Body of pancreas (tissue), 4 donors: ENCODE data around the gene DNA2. TPM values are rescaled to one million over a fixed set of nuclear protein-coding genes. Genes with fewer than 3 reads are reported as not detected.

ENCODE experiments used
- ATAC-seq: fragments of 150-250 bp; one replicate; pipeline ENCODE4 v1.9.1; 2016
- DNase-seq, 4 donors: peaks; one replicate each; pipeline ENCODE4 v3.0.0-alpha.2; 2019
- H3K27ac ChIP-seq, 4 donors: fragments of 200-600 bp; sonication (generic); 1 replicate in 3 of 4; 2 replicates in 1 of 4; pipeline versions ENCODE4 v1.5.1 to v1.6.1; 2016 to 2019; ENCODE audit warnings: mild to moderate bottlenecking in 1 of 4, mixed read lengths in 1 of 4, moderate library complexity in 1 of 4
- H3K27me3 ChIP-seq, 2 donors: fragments of 200-600 bp; sonication (generic); one replicate each; pipeline ENCODE4 v1.6.0; 2016; ENCODE audit warnings: mild to moderate bottlenecking in 1 of 2
- H3K36me3 ChIP-seq, 2 donors: fragments of 200-600 bp; sonication (generic); replicated peaks in 1 of 2; 2 replicates each; pipeline ENCODE4 v1.5.1; 2016; ENCODE audit warnings: low read depth in 2 of 2; ENCODE audit not compliant: insufficient read depth in 1 of 2
- H3K4me1 ChIP-seq: fragments of 200-600 bp; sonication (generic); one replicate; pipeline ENCODE4 v1.6.0; 2016
- H3K4me3 ChIP-seq, 2 donors: fragments of 200-600 bp; sonication (generic); 1 replicate in 1 of 2; 2 replicates in 1 of 2; pipeline ENCODE4 v1.5.1; 2016 to 2019
- H3K9me3 ChIP-seq, 3 donors: fragments of 200-600 bp; sonication (generic); 1 replicate in 2 of 3; 2 replicates in 1 of 3; pipeline ENCODE4 v1.5.1; 2016
- CTCF ChIP-seq, 7 experiments: fragments of 450-650 bp in 4 of 7; fragments of 200-600 bp in 3 of 7; sonication (generic) in 3 of 7; IDR thresholded peaks; one replicate each; pipeline ENCODE4 v1.5.1; 2016 to 2019; ENCODE audit warnings: antibody characterized with exemption in 7 of 7
- POLR2A ChIP-seq, 3 donors: fragments of 450-650 bp; IDR thresholded peaks; one replicate each; pipeline ENCODE4 v1.6.1; 2016; ENCODE audit warnings: antibody characterized with exemption in 3 of 3, mild to moderate bottlenecking in 2 of 3
- WGBS, 2 donors: methylation state at CpG; one replicate each; pipeline ENCODE4 v1.1.5; 2017; 5-methylcytosine and 5-hydroxymethylcytosine counted together
- intact Hi-C: fragments of 100-400 bp; cut with DNase I; formaldehyde crosslinking; loops from one replicate; pipeline ENCODE4 v1.15.1; 2023
- total RNA-seq, 2 donors: library from RNA; depleted of rRNA; stranded (reverse); fragments of >200 nt; gene quantifications; one replicate each; pipeline ENCODE4 v1.1.0, GENCODE V29; 2016

DNA2 gene
- total RNA-seq, 2 donors from 2014 or later, result 0.66 to 2.3 TPM

DNA sequence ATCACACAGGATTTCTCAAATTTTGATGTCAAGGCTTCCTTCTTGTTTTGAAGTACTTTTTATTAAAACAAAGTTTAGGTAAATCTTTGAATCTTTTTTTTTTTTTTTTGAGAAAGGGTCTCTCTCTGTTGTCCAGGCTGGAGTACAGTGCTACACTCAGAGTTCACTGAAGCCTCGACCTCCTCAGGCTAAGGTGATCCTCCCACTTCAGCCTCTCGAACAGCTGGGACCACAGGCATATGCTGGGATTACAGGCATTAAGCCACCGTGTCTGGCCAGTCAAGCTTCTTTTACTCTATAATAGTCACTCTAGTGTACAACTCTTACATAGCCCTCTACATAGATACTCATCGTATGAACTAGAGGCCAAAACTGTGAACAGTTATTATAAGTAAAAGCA lies 68.1 kb downstream of the DNA2 start:
- ATAC-seq (no peak), DNase-seq (no peak)
- 84% methylated on average over 4 of the region's 4 CpGs for WGBS, 2 donors
- Histone ChIP-seq H3K27me3 (no peaks in the 10 kb centered on the region), H3K4me1 (peaks cover 13% of the 10 kb centered on the region), H3K36me3 (no peaks in the 10 kb centered on the region), H3K4me3 (no peak overlapping the region), H3K9me3 (no peaks in the 10 kb centered on the region), H3K27ac (no peak overlapping the region)
- intact Hi-C loops, result no loop called here
- TF ChIP-seq CTCF (IDR thresholded peaks at IDR 0.05), result no peak
- no peak for TF ChIP-seq POLR2A (IDR thresholded peaks at IDR 0.05)

- no peak for DNase-seq
- Histone ChIP-seq H3K9me3 (no peaks in the 10 kb centered on the region), H3K4me3 (no peak overlapping the region), H3K36me3 (no peaks in the 10 kb centered on the region), H3K27me3 (no peaks in the 10 kb centered on the region), H3K27ac (no peak overlapping the region), H3K4me1 (peaks cover 7% of the 10 kb centered on the region)
- no peak for ATAC-seq
- 20 to 28% methylated on average over 1 of the region's 1 CpG for WGBS, 2 donors
- no peak for TF ChIP-seq POLR2A (IDR thresholded peaks at IDR 0.05)
- no peak for TF ChIP-seq CTCF (IDR thresholded peaks at IDR 0.05)
- intact Hi-C loops, result no loop called here
Observed at GRCh38 chr10:68402276-68402675, 69.5 kb downstream of the DNA2 start.

DNA sequence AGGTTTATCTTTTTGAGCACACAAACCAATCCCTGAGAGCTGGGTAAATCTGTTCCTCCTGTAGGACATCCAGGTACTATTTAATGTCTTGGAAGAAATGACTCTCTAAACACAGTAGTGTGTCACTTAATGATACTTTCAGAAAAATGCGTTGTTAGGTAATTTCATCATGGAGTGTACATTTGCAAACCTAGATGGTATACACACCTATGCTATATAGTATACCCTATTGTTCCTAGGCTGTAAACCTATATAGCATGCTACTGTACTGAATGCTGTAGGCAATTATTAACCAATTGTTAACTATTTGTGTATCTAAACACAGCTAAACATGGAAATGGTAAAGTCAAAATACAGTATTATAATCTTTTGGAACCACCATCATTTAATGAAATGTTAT lies 74.8 kb downstream of the DNA2 start:
- no peak for DNase-seq
- H3K9me3 ChIP-seq, result no peaks in the 10 kb centered on the region
- H3K27me3 ChIP-seq, result no peaks in the 10 kb centered on the region
- intact Hi-C loops, result no loop called here
- ATAC-seq, result no peak
- TF ChIP-seq POLR2A (IDR thresholded peaks at IDR 0.05), result no peak
- TF ChIP-seq CTCF (IDR thresholded peaks at IDR 0.05), result no peak
- WGBS, 2 donors, result 82 to 100% methylated on average over 1 of the region's 1 CpG
- H3K4me1 ChIP-seq, result no peaks in the 10 kb centered on the region
- peaks cover 4 to 10% of the 10 kb centered on the region in 2 donors for H3K36me3 ChIP-seq
- H3K4me3 ChIP-seq, result no peak overlapping the region
- H3K27ac ChIP-seq, result no peak overlapping the region

- 80 to 85% methylated on average over 2 of the region's 2 CpGs for WGBS, 2 donors
- Histone ChIP-seq H3K27me3 (no peaks in the 10 kb centered on the region), H3K9me3 (no peaks in the 10 kb centered on the region), H3K36me3 (peaks cover 3 to 27% of the 10 kb centered on the region in 2 donors), H3K27ac (no peak overlapping the region), H3K4me1 (no peaks in the 10 kb centered on the region), H3K4me3 (no peak overlapping the region)
- intact Hi-C loops, result no loop called here
- ATAC-seq (no peak), DNase-seq (no peak)
- TF ChIP-seq POLR2A (IDR thresholded peaks at IDR 0.05), result no peak
- TF ChIP-seq CTCF (IDR thresholded peaks at IDR 0.05), result no peak
Observed at GRCh38 chr10:68385740-68386139, 86.0 kb downstream of the DNA2 start.

GRCh38 chr10:68371604-68372003 lies 100.2 kb downstream of the DNA2 start:
- peaks cover 0 to 3% (median 0%) of the 10 kb centered on the region in 3 donors for H3K9me3 ChIP-seq
- H3K27me3 ChIP-seq, result no peaks in the 10 kb centered on the region
- intact Hi-C loops, result no loop called here
- H3K27ac ChIP-seq, result no peak overlapping the region
- H3K4me1 ChIP-seq, result no peaks in the 10 kb centered on the region
- WGBS, 2 donors, result 75 to 92% methylated on average over 1 of the region's 1 CpG
- H3K36me3 ChIP-seq, result no peaks in the 10 kb centered on the region
- DNase-seq, result no peak
- ATAC-seq, result no peak
- H3K4me3 ChIP-seq, result no peak overlapping the region
- TF ChIP-seq POLR2A (IDR thresholded peaks at IDR 0.05) (no peak), CTCF (IDR thresholded peaks at IDR 0.05) (no peak)
